B cell (primary cell): Measurements from ENCODE around the gene PLIN4. TPM values are rescaled to one million over a fixed set of nuclear protein-coding genes. Genes with fewer than 3 reads are reported as not detected.

Source experiments
- ATAC-seq: fragments of 200-7000 bp; cut with Tn5 transposase; one replicate; pipeline ENCODE4 v1.10.0; 2021; ENCODE audit warnings: low read depth, mild to moderate bottlenecking, moderate number of reproducible peaks, moderate library complexity
- CTCF ChIA-PET: fragments of 350-600 bp; sonication (Branson Sonifier 250); formaldehyde crosslinking; loops from one replicate; lab custom pipeline; 2021; ENCODE audit warnings: antibody characterized with exemption, inconsistent platforms; lab: Charles Lee
- POLR2A ChIA-PET: fragments of 350-600 bp; sonication (Branson Sonifier 250); formaldehyde crosslinking; loops from one replicate; lab custom pipeline; 2021; ENCODE audit warnings: antibody characterized with exemption; lab: Charles Lee
- DNase-seq: peaks from one replicate; pipeline ENCODE4 v3.0.0; 2013
- H2AFZ ChIP-seq: 2 replicates; pipeline ENCODE4 v1.6.1; 2012; ENCODE audit warnings: mild to moderate bottlenecking, low read depth, low read length; ENCODE audit not compliant: insufficient read depth, poor library complexity, severe bottlenecking
- H3K27ac ChIP-seq, 2 donors: 1 replicate in 1 of 2; 2 replicates in 1 of 2; pipeline ENCODE4 v1.5.1; 2012 to 2013; ENCODE audit warnings: low read length in 2 of 2, mild to moderate bottlenecking in 2 of 2, moderate library complexity in 1 of 2
- H3K27me3 ChIP-seq, 4 experiments: fragments of 200-600 bp in 1 of 4; sonication (generic) in 1 of 4; replicated peaks in 1 of 4; 1 replicate in 2 of 4; 2 replicates in 2 of 4; pipeline versions ENCODE4 v1.6.1 to v1.7.0; 2013 to 2016; ENCODE audit warnings: low read length in 3 of 4, mild to moderate bottlenecking in 2 of 4, mixed read lengths in 1 of 4, moderate library complexity in 1 of 4; ENCODE audit not compliant: insufficient read depth in 4 of 4, control insufficient read depth in 3 of 4; ENCODE audit errors: control extremely low read depth in 1 of 4
- H3K36me3 ChIP-seq, 2 experiments: replicated peaks in 1 of 2; 1 replicate in 1 of 2; 2 replicates in 1 of 2; pipeline versions ENCODE4 v1.6.1 to v1.7.1; 2013; ENCODE audit warnings: low read length in 1 of 2; ENCODE audit not compliant: insufficient read depth in 2 of 2, control insufficient read depth in 1 of 2; ENCODE audit errors: control extremely low read depth in 1 of 2, extremely low read depth in 1 of 2
- H3K4me1 ChIP-seq, 2 donors: fragments of 200-600 bp in 1 of 2; sonication (generic) in 1 of 2; 1 replicate in 1 of 2; 2 replicates in 1 of 2; pipeline versions ENCODE4 v1.5.1 to v1.6.1; 2013 to 2017; ENCODE audit warnings: low read length in 2 of 2; ENCODE audit not compliant: control insufficient read depth in 2 of 2, insufficient read depth in 2 of 2
- H3K4me2 ChIP-seq: replicated peaks from 2 replicates; pipeline ENCODE3; 2012; ENCODE audit warnings: mild to moderate bottlenecking, low read depth, low read length; ENCODE audit not compliant: poor library complexity, severe bottlenecking
- H3K4me3 ChIP-seq, 5 experiments: fragments of 200-600 bp in 1 of 5; sonication (generic) in 1 of 5; 1 replicate in 3 of 5; 2 replicates in 2 of 5; pipeline versions ENCODE4 v1.5.1 to v1.7.0; 2011 to 2016; ENCODE audit warnings: low read length in 4 of 5, mild to moderate bottlenecking in 4 of 5, low read depth in 2 of 5, control low read depth in 1 of 5, moderate library complexity in 1 of 5; ENCODE audit not compliant: insufficient read depth in 1 of 5; ENCODE audit errors: control extremely low read depth in 1 of 5, extremely low read depth in 1 of 5
- H3K79me2 ChIP-seq: fragments of 200-600 bp; sonication (generic); one replicate; pipeline ENCODE4 v1.6.0; 2016; ENCODE audit warnings: low read length; ENCODE audit not compliant: control insufficient read depth, insufficient read depth
- H3K9ac ChIP-seq: fragments of 200-600 bp; sonication (generic); 2 replicates; pipeline ENCODE4 v1.6.1; 2017; ENCODE audit warnings: mild to moderate bottlenecking, low read length, moderate library complexity
- H3K9me3 ChIP-seq, 3 donors: one replicate each; pipeline versions ENCODE4 v1.6.1 to v1.7.1; 2013; ENCODE audit warnings: low read length in 2 of 3; ENCODE audit not compliant: control insufficient read depth in 2 of 3, insufficient read depth in 1 of 3; ENCODE audit errors: control extremely low read depth in 1 of 3
- H4K20me1 ChIP-seq: 2 replicates; pipeline ENCODE4 v1.6.0; 2012; ENCODE audit warnings: mild to moderate bottlenecking, low read length; ENCODE audit not compliant: insufficient read depth, control insufficient read depth, poor library complexity, severe bottlenecking
- H3K27ac Mint-ChIP-seq: one replicate; pipeline ENCODE4 v1.8.0; 2021; ENCODE audit warnings: mixed read lengths
- H3K27me3 Mint-ChIP-seq: one replicate; pipeline ENCODE4 v1.8.0; 2021; ENCODE audit warnings: mixed read lengths
- H3K4me1 Mint-ChIP-seq: one replicate; pipeline ENCODE4 v1.8.0; 2021; ENCODE audit warnings: mixed read lengths
- H3K4me3 Mint-ChIP-seq: one replicate; pipeline ENCODE4 v1.8.0; 2021; ENCODE audit warnings: mixed read lengths
- H3K9me3 Mint-ChIP-seq: one replicate; pipeline ENCODE4 v1.8.0; 2022; ENCODE audit warnings: mixed read lengths; ENCODE audit not compliant: insufficient read depth
- EZH2 ChIP-seq: IDR thresholded peaks from 2 replicates; pipeline ENCODE4 v1.6.1; 2012; ENCODE audit warnings: borderline replicate concordance, low read depth, mild to moderate bottlenecking, moderate library complexity, low read length; ENCODE audit not compliant: insufficient read depth, poor library complexity, severe bottlenecking
- WGBS: methylation state at CpG from one replicate; pipeline ENCODE4 v1.1.5; 2013; ENCODE audit warnings: missing lambda C conversion rate; ENCODE audit not compliant: insufficient coverage; 5-methylcytosine and 5-hydroxymethylcytosine counted together
- intact Hi-C: fragments of 100-400 bp; cut with micrococcal nuclease; formaldehyde crosslinking; loops from one replicate; pipeline ENCODE4 v1.10.0; 2022
- polyA plus RNA-seq: library from polyadenylated mRNA; depleted of rRNA; stranded (reverse); fragments of >200 nt; gene quantifications from 2 replicates; pipeline ENCODE4 v1.2.3, GENCODE V29; 2012
- total RNA-seq, 2 donors: library from RNA; stranded (reverse); fragments of 120-200 nt in 1 of 2; gene quantifications; 1 replicate in 1 of 2; 2 replicates in 1 of 2; pipeline versions ENCODE4 v1.2.3 to v1.2.4, GENCODE V29; 2013 to 2022
- TF ChIP-seq, protein P1 (sequence below): fragments of 200-600 bp; IDR thresholded peaks from one replicate; pipeline ENCODE4 v1.8.0; 2022; ENCODE audit warnings: antibody characterized with exemption, mild to moderate bottlenecking

Gene PLIN4
- total and polyA plus RNA-seq, 2 donors (not counting 1 experiment from before 2014, with no cell fraction given), result 0.04 to 0.07 TPM

GRCh38 chr19:4510435-4511255, 7.6 kb downstream of the PLIN4 start:
- intact Hi-C loops, result no loop called here
- no peak overlapping the region for H3K9ac ChIP-seq
- WGBS, result 89% methylated on average over 37 of the region's 37 CpGs

DNA sequence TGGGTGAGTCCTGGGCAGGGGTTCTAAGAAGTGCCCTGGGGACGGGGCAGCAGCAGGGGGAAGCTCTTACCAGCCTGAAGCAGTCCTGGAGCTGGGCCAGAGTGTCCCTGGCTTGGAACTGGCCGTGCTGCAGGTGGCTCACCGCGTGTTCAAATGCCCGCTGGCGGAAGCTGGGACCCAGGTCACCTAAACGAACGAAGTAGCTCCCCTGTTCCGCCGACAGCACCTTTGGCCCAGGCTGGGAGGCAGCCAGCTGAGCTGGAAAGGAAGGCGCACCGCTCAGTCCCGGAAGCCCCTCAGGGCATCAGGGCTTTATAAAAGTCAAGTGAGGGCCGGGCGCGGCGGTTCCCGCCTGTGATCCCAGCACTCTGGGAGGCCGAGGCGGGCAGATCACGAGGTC, 9.6 kb downstream of the PLIN4 start:
- H3K4me2 ChIP-seq, result no peak overlapping the region
- H3K4me3 ChIP-seq, result no peak overlapping the region
- H3K9ac ChIP-seq, result no peak overlapping the region
- ATAC-seq, result no peak
- no peaks in the 10 kb centered on the region for H3K36me3 ChIP-seq
- no peak overlapping the region for H3K27ac ChIP-seq
- no peaks in the 10 kb centered on the region for H4K20me1 ChIP-seq
- Mint-ChIP-seq H3K9me3 (no peaks in the 10 kb centered on the region), H3K27ac (no peak overlapping the region), H3K4me1 (no peaks in the 10 kb centered on the region), H3K4me3 (no peak overlapping the region), H3K27me3 (no peaks in the 10 kb centered on the region)
- no peak for DNase-seq
- intact Hi-C loops, result no loop called here
- ChIA-PET CTCF (no interaction called here), POLR2A (no interaction called here)
- H3K4me1 ChIP-seq, result no peaks in the 10 kb centered on the region
- WGBS, result 97% methylated on average over 13 of the region's 21 CpGs
- no peaks in the 10 kb centered on the region for H3K27me3 ChIP-seq
- TF ChIP-seq, protein P1, sequence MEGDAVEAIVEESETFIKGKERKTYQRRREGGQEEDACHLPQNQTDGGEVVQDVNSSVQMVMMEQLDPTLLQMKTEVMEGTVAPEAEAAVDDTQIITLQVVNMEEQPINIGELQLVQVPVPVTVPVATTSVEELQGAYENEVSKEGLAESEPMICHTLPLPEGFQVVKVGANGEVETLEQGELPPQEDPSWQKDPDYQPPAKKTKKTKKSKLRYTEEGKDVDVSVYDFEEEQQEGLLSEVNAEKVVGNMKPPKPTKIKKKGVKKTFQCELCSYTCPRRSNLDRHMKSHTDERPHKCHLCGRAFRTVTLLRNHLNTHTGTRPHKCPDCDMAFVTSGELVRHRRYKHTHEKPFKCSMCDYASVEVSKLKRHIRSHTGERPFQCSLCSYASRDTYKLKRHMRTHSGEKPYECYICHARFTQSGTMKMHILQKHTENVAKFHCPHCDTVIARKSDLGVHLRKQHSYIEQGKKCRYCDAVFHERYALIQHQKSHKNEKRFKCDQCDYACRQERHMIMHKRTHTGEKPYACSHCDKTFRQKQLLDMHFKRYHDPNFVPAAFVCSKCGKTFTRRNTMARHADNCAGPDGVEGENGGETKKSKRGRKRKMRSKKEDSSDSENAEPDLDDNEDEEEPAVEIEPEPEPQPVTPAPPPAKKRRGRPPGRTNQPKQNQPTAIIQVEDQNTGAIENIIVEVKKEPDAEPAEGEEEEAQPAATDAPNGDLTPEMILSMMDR, result no peak
- no peak for TF ChIP-seq EZH2
- no peak overlapping the region for H2AFZ ChIP-seq
- H3K9me3 ChIP-seq, result peaks cover 0 to 16% (median 0%) of the 10 kb centered on the region in 3 donors
- no peaks in the 10 kb centered on the region for H3K79me2 ChIP-seq

More at GRCh38 chr19:4510435-4511255, 7.6 kb downstream of the PLIN4 start:
- H3K27ac Mint-ChIP-seq, result no peak overlapping the region
- no peaks in the 10 kb centered on the region for H3K27me3 ChIP-seq
- CTCF ChIA-PET, result no interaction called here
- peaks cover 0 to 13% (median 0%) of the 10 kb centered on the region in 3 donors for H3K9me3 ChIP-seq
- POLR2A ChIA-PET, result no interaction called here
- H2AFZ ChIP-seq, result no peak overlapping the region
- no peak overlapping the region for H3K4me3 ChIP-seq
- H3K9me3 Mint-ChIP-seq, result no peaks in the 10 kb centered on the region
- H3K79me2 ChIP-seq, result no peaks in the 10 kb centered on the region
- ATAC-seq (no peak), DNase-seq (no peak)
- no peaks in the 10 kb centered on the region for H3K36me3 ChIP-seq
- H3K4me3 Mint-ChIP-seq, result no peak overlapping the region
- H3K27me3 Mint-ChIP-seq, result no peaks in the 10 kb centered on the region
- H3K4me1 ChIP-seq, result no peaks in the 10 kb centered on the region
- TF ChIP-seq EZH2, result no peak
- TF ChIP-seq, protein P1, result no peak
- no peaks in the 10 kb centered on the region for H3K4me1 Mint-ChIP-seq
- H4K20me1 ChIP-seq, result no peaks in the 10 kb centered on the region
- H3K4me2 ChIP-seq, result no peak overlapping the region
- H3K27ac ChIP-seq, result no peak overlapping the region
